ENCODE data around the gene PIEZO1.

- TF ChIP-seq CTCF (IDR thresholded peaks at IDR 0.05), result no peak
- TF ChIP-seq POLR2A (IDR thresholded peaks at IDR 0.05), result no peak
These were observed 103.1 kb downstream of the PIEZO1 start for GRCh38 chr16:88681709-88682451.
